Progenitor cell of endocrine pancreas (in vitro differentiated cells): ENCODE measurements around the gene DNAJC17. TPM values are rescaled to one million over a fixed set of nuclear protein-coding genes. Genes with fewer than 3 reads are reported as not detected.

ENCODE experiments used
- DNase-seq: peaks from one replicate; pipeline ENCODE4 v3.0.0; 2021; ENCODE audit warnings: low spot score; ENCODE audit not compliant: unreplicated experiment
- H3K27ac Mint-ChIP-seq: 2 replicates; pipeline ENCODE4 v1.8.0; 2021; ENCODE audit warnings: mild to moderate bottlenecking, moderate library complexity, mixed read lengths
- H3K27me3 Mint-ChIP-seq: 2 replicates; pipeline ENCODE4 v1.8.0; 2021; ENCODE audit warnings: mixed read lengths
- H3K36me3 Mint-ChIP-seq: 2 replicates; pipeline ENCODE4 v1.8.0; 2022; ENCODE audit warnings: mixed read lengths; ENCODE audit not compliant: insufficient read depth
- H3K4me1 Mint-ChIP-seq: 2 replicates; pipeline ENCODE4 v1.8.0; 2021; ENCODE audit warnings: low read depth, mixed read lengths
- H3K4me3 Mint-ChIP-seq: 2 replicates; pipeline ENCODE4 v1.8.0; 2021; ENCODE audit warnings: low read depth, mild to moderate bottlenecking, moderate library complexity, mixed read lengths
- H3K9me3 Mint-ChIP-seq: 2 replicates; pipeline ENCODE4 v1.8.0; 2021; ENCODE audit warnings: low read depth, mixed read lengths
- total RNA-seq: library from RNA; stranded (reverse); gene quantifications from 2 replicates; pipeline ENCODE4 v1.2.1, GENCODE V29; 2021
- TF ChIP-seq, protein P1 (sequence below): fragments of 200-600 bp; sonication (generic); IDR thresholded peaks from one replicate; pipeline ENCODE4 v1.5.0; 2021; ENCODE audit warnings: antibody characterized with exemption, mild to moderate bottlenecking; ENCODE audit not compliant: unreplicated experiment

The DNAJC17 gene
- total RNA-seq, 1 donor from 2014 or later = 41.0 TPM

- H3K4me3 Mint-ChIP-seq = no peak overlapping the region
- no peaks in the 10 kb centered on the region for H3K9me3 Mint-ChIP-seq
- DNase-seq = no peak
- H3K4me1 Mint-ChIP-seq = peaks cover 8% of the 10 kb centered on the region
- H3K27me3 Mint-ChIP-seq = no peaks in the 10 kb centered on the region
- H3K27ac Mint-ChIP-seq = no peak overlapping the region
- H3K36me3 Mint-ChIP-seq = peaks cover 20% of the 10 kb centered on the region
- TF ChIP-seq, protein P1, sequence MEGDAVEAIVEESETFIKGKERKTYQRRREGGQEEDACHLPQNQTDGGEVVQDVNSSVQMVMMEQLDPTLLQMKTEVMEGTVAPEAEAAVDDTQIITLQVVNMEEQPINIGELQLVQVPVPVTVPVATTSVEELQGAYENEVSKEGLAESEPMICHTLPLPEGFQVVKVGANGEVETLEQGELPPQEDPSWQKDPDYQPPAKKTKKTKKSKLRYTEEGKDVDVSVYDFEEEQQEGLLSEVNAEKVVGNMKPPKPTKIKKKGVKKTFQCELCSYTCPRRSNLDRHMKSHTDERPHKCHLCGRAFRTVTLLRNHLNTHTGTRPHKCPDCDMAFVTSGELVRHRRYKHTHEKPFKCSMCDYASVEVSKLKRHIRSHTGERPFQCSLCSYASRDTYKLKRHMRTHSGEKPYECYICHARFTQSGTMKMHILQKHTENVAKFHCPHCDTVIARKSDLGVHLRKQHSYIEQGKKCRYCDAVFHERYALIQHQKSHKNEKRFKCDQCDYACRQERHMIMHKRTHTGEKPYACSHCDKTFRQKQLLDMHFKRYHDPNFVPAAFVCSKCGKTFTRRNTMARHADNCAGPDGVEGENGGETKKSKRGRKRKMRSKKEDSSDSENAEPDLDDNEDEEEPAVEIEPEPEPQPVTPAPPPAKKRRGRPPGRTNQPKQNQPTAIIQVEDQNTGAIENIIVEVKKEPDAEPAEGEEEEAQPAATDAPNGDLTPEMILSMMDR = no peak
Measured at GRCh38 chr15:40853241-40853890, 46.1 kb upstream of the DNAJC17 start.

DNA sequence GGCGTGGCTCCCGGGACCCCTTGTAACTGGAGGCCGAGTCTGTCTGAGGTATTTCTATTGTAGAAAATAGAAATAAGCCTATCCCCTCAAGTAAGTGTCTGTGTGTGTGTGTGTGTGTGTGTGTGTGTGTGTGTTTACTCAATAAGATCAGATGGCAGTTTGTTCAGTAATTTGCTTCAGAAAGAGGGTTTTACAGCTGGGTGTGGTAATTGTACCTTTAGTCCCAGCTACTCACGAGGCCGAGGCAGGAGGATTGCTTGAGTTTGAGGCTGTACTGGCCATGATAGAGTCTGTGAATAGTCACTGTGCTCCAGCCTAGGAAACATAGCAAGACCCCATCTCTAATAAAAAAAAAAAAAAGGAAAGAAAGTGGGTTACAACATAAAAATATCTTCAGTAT is 45.3 kb upstream of the DNAJC17 start:
- H3K36me3 Mint-ChIP-seq = peaks cover 23% of the 10 kb centered on the region
- no peak overlapping the region for H3K4me3 Mint-ChIP-seq
- peaks cover 14% of the 10 kb centered on the region for H3K4me1 Mint-ChIP-seq

DNA sequence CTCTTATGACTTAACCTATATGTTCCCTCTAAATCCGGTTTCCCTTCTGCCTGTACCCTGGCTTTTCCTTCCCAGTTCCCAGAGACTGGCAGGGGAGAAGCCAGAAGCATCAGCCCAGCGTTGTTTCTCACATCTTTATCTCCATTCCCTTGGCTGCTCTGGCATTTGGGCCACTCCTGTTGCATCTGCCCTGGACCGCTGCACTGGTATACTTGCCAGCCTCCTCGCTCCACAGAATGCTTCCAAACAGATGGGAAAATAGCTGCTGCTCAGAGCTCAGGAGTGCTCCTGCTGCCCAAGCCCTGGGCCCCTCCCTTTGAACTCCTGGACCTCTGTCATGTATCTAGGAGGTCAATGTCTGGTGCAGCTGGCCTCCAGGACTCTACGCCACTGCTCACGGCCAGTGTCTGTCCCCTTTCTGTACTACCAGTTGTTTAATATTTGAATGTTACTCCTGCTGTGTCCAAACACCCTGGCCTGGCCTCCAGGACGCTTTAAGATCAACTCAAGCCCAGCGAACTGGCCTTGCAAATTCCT is 43.4 kb upstream of the DNAJC17 start:
- Mint-ChIP-seq H3K36me3 (peaks cover 18% of the 10 kb centered on the region), H3K9me3 (no peaks in the 10 kb centered on the region), H3K4me3 (no peak overlapping the region), H3K4me1 (peaks cover 27% of the 10 kb centered on the region), H3K27ac (peak overlapping the region; percentile 87), H3K27me3 (no peaks in the 10 kb centered on the region)
- TF ChIP-seq, protein P1 = no peak
- DNase-seq = no peak

More for the DNA sequence above, 45.3 kb upstream of the DNAJC17 start:
- H3K9me3 Mint-ChIP-seq = no peaks in the 10 kb centered on the region
- H3K27me3 Mint-ChIP-seq = no peaks in the 10 kb centered on the region
- no peak overlapping the region for H3K27ac Mint-ChIP-seq
- TF ChIP-seq, protein P1 = no peak
- DNase-seq = no peak

GRCh38 chr15:40847223-40847961 is 40.1 kb upstream of the DNAJC17 start:
- Mint-ChIP-seq H3K4me1 (peaks cover 37% of the 10 kb centered on the region), H3K27me3 (no peaks in the 10 kb centered on the region), H3K27ac (peak overlapping the region; percentile 99), H3K9me3 (no peaks in the 10 kb centered on the region), H3K4me3 (peak overlapping the region; percentile 96), H3K36me3 (peaks cover 17% of the 10 kb centered on the region)
- TF ChIP-seq, protein P1 = no peak
- DNase-seq = peak; percentile 49

DNA sequence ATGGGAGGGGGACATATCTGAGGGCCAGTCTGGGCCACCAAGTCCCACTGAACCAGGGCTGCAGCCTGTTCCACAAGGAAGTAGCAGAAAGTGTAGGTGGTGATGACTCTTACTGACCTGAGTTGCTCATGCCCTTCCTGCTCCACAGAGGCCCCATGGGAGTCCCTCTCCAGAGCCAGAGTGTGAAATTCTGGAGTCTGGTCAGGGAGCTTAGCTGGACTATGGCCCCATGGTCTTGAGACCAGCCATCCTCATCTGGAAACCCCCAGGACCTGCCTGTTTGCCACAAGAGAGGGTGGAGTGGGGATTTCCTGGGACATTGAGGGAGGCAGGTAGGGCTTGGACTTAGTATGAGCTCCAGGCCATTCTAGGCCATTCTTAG is 39.6 kb upstream of the DNAJC17 start:
- H3K36me3 Mint-ChIP-seq = peaks cover 17% of the 10 kb centered on the region
- no peaks in the 10 kb centered on the region for H3K9me3 Mint-ChIP-seq
- H3K27ac Mint-ChIP-seq = peak overlapping the region; percentile 99
- no peak for DNase-seq
- H3K4me1 Mint-ChIP-seq = peaks cover 37% of the 10 kb centered on the region
- peak overlapping the region; percentile 96 for H3K4me3 Mint-ChIP-seq
- TF ChIP-seq, protein P1 = no peak
- H3K27me3 Mint-ChIP-seq = no peaks in the 10 kb centered on the region
